SK-N-SH (cell line): ENCODE measurements around the gene ZNF442. TPM values are rescaled to one million over a fixed set of nuclear protein-coding genes. Genes with fewer than 3 reads are reported as not detected.

ENCODE experiments used
- CTCF ChIA-PET: fragments of 300-600, 350-600 bp; formaldehyde crosslinking; extraction: SDS; loops from one replicate; lab custom pipeline; 2021; lab: Yijun Ruan, JAX
- POLR2A ChIA-PET: fragments of 350-600 bp; sonication (Branson Sonifier 250); formaldehyde crosslinking; extraction: SDS; loops from one replicate; lab custom pipeline; 2020; ENCODE audit warnings: antibody characterized with exemption, inconsistent platforms; lab: Yijun Ruan, JAX
- DNase-seq: peaks from one replicate; pipeline ENCODE4 v3.0.0; 2012
- H2AFZ ChIP-seq: fragments of 200-600 bp; sonication (generic); 2 replicates; pipeline ENCODE4 v1.8.1; 2016; ENCODE audit warnings: antibody characterized with exemption, mild to moderate bottlenecking, low read depth
- H3F3A ChIP-seq: fragments of 200-600 bp; sonication (generic); replicated peaks from 2 replicates; pipeline ENCODE3; 2016; ENCODE audit warnings: antibody characterized with exemption, mild to moderate bottlenecking; ENCODE audit not compliant: insufficient read depth
- H3K27ac ChIP-seq, 2 experiments: fragments of 200-500 bp in 1 of 2; fragments of 200-600 bp in 1 of 2; sonication (Bioruptor generic) in 1 of 2; sonication (generic), shearing (Covaris generic) in 1 of 2; 2 replicates each; pipeline versions ENCODE4 v1.5.1 to v1.6.1; 2014 to 2016; ENCODE audit warnings: low read depth in 2 of 2, inconsistent platforms in 1 of 2, low read length in 1 of 2, mild to moderate bottlenecking in 1 of 2, mixed read lengths in 1 of 2
- H3K27me3 ChIP-seq: fragments of 200-600 bp; sonication (generic), shearing (Covaris generic); 2 replicates; pipeline ENCODE4 v1.6.1; 2016; ENCODE audit warnings: mixed run types; ENCODE audit not compliant: insufficient read depth
- H3K36me3 ChIP-seq, 2 experiments: fragments of 200-500 bp in 1 of 2; fragments of 200-600 bp in 1 of 2; sonication (Bioruptor generic) in 1 of 2; sonication (generic) in 1 of 2; replicated peaks in 1 of 2; 2 replicates each; pipeline versions ENCODE3 to v1.5.1; 2014 to 2016; ENCODE audit warnings: low read length in 1 of 2, mild to moderate bottlenecking in 1 of 2; ENCODE audit not compliant: insufficient read depth in 2 of 2, control insufficient read depth in 1 of 2
- H3K4me1 ChIP-seq, 2 experiments: fragments of 200-500 bp in 1 of 2; fragments of 200-600 bp in 1 of 2; sonication (Bioruptor generic) in 1 of 2; sonication (generic), shearing (Covaris generic) in 1 of 2; 2 replicates each; pipeline versions ENCODE4 v1.5.1 to v1.6.1; 2014 to 2016; ENCODE audit warnings: low read depth in 1 of 2, low read length in 1 of 2, mixed run types in 1 of 2; ENCODE audit not compliant: insufficient read depth in 2 of 2, control insufficient read depth in 1 of 2
- H3K4me2 ChIP-seq: fragments of 200-600 bp; sonication (generic), shearing (Covaris generic); 2 replicates; pipeline ENCODE4 v1.6.1; 2017; ENCODE audit warnings: mixed run types
- H3K4me3 ChIP-seq, 2 experiments: fragments of 200-500 bp in 1 of 2; fragments of 200-600 bp in 1 of 2; sonication (Bioruptor generic) in 1 of 2; sonication (generic), shearing (Covaris generic) in 1 of 2; 2 replicates each; pipeline versions ENCODE4 v1.5.1 to v1.8.1; 2014 to 2016; ENCODE audit warnings: low read depth in 2 of 2, inconsistent platforms in 1 of 2, low read length in 1 of 2, mild to moderate bottlenecking in 1 of 2, mixed read lengths in 1 of 2, moderate library complexity in 1 of 2
- H3K79me2 ChIP-seq: fragments of 200-600 bp; sonication (generic); 2 replicates; pipeline ENCODE4 v1.8.1; 2017; ENCODE audit warnings: mild to moderate bottlenecking; ENCODE audit not compliant: insufficient read depth
- H3K9ac ChIP-seq: fragments of 200-600 bp; sonication (generic); 2 replicates; pipeline ENCODE4 v1.6.1; 2017; ENCODE audit warnings: mixed run types
- H3K9me2 ChIP-seq: fragments of 200-600 bp; sonication (generic); 2 replicates; pipeline ENCODE4 v1.6.1; 2017; ENCODE audit warnings: mixed run types
- H3K9me3 ChIP-seq: fragments of 200-600 bp; sonication (generic); 2 replicates; pipeline ENCODE4 v1.6.1; 2017; ENCODE audit warnings: mixed run types, mild to moderate bottlenecking, moderate library complexity
- H4K20me1 ChIP-seq: fragments of 200-600 bp; sonication (generic); 2 replicates; pipeline ENCODE4 v1.6.1; 2017; ENCODE audit warnings: mild to moderate bottlenecking, mixed run types; ENCODE audit not compliant: insufficient read depth
- ELF1 ChIP-seq: IDR thresholded peaks from 2 replicates; pipeline ENCODE4 v1.4.0; 2012
- EP300 ChIP-seq, 2 experiments: IDR thresholded peaks; 2 replicates each; pipeline versions ENCODE4 v1.4.0 to v1.6.1; 2012; ENCODE audit warnings: borderline replicate concordance in 1 of 2, low read depth in 1 of 2, low read length in 1 of 2
- FOXJ3 ChIP-seq: sonication (generic); formaldehyde crosslinking; IDR thresholded peaks from 2 replicates; pipeline ENCODE4 v1.5.1; 2020; ENCODE audit warnings: mild to moderate bottlenecking, missing genetic modification reagents
- JUND ChIP-seq: IDR thresholded peaks from 2 replicates; pipeline ENCODE4 v1.4.0; 2012
- MXI1 ChIP-seq: IDR thresholded peaks from 2 replicates; pipeline ENCODE4 v1.6.1; 2012; ENCODE audit warnings: mild to moderate bottlenecking, low read depth, low read length, improper control_type of control experiment
- NFIC ChIP-seq: IDR thresholded peaks from 2 replicates; pipeline ENCODE4 v1.4.0; 2012; ENCODE audit warnings: borderline replicate concordance
- NRF1 ChIP-seq: IDR thresholded peaks from 2 replicates; pipeline ENCODE4 v1.6.1; 2012; ENCODE audit warnings: low read depth, mild to moderate bottlenecking, low read length
- POLR2AphosphoS5 ChIP-seq: IDR thresholded peaks from 2 replicates; pipeline ENCODE4 v1.6.1; 2012; ENCODE audit warnings: low read depth, low read length
- RAD21 ChIP-seq: IDR thresholded peaks from 2 replicates; pipeline ENCODE4 v1.6.1; 2012; ENCODE audit warnings: mild to moderate bottlenecking, low read length
- RCOR1 ChIP-seq: fragments of 150-350 bp; IDR thresholded peaks from 2 replicates; pipeline ENCODE4 v1.6.1; 2017; ENCODE audit warnings: antibody characterized with exemption, low read length
- RXRA ChIP-seq: IDR thresholded peaks from 2 replicates; pipeline ENCODE4 v1.4.0; 2012; ENCODE audit warnings: low read depth, mild to moderate bottlenecking, borderline replicate concordance
- SIN3A ChIP-seq: IDR thresholded peaks from 2 replicates; pipeline ENCODE4 v1.6.1; 2012; ENCODE audit warnings: low read depth, mild to moderate bottlenecking, low read length, moderate library complexity, borderline replicate concordance
- TCF12 ChIP-seq: IDR thresholded peaks from 2 replicates; pipeline ENCODE4 v1.4.0; 2012
- TEAD4 ChIP-seq: IDR thresholded peaks from 2 replicates; pipeline ENCODE4 v1.4.0; 2012; ENCODE audit warnings: mild to moderate bottlenecking, borderline replicate concordance; ENCODE audit not compliant: insufficient read depth
- WGBS: methylation state at CpG from one replicate; pipeline ENCODE4 v1.1.6; 2017; ENCODE audit warnings: low lambda C conversion rate; 5-methylcytosine and 5-hydroxymethylcytosine counted together
- polyA plus RNA-seq, 3 experiments: library from polyadenylated mRNA; depleted of rRNA; stranded (reverse); fragments of >200 nt; gene quantifications; 2 replicates each; pipeline ENCODE4 v1.2.3, GENCODE V29; 2012
- TF ChIP-seq, protein P1 (sequence below): IDR thresholded peaks from 2 replicates; pipeline ENCODE4; 2012
- TF ChIP-seq, protein P2 (sequence below): IDR thresholded peaks from 2 replicates; pipeline ENCODE4 v1.4.0; 2012; ENCODE audit warnings: low read depth
- TF ChIP-seq, protein P3 (sequence below): fragments of 200-600 bp; sonication (generic); IDR thresholded peaks from 2 replicates; pipeline ENCODE4 v1.6.1; 2017; ENCODE audit warnings: antibody characterized with exemption, mild to moderate bottlenecking, moderate library complexity
- TF ChIP-seq, protein P4 (sequence below): IDR thresholded peaks from 2 replicates; pipeline ENCODE4 v1.4.0; 2012; ENCODE audit warnings: low read depth, borderline replicate concordance
- TF ChIP-seq, protein P5 (sequence below): IDR thresholded peaks from 2 replicates; pipeline ENCODE4 v1.4.0; 2012; ENCODE audit warnings: low read depth, borderline replicate concordance
- TF ChIP-seq, protein P6 (sequence below): fragments of 150-350 bp; IDR thresholded peaks from 2 replicates; pipeline ENCODE4 v1.6.1; 2016; ENCODE audit warnings: mild to moderate bottlenecking, low read depth, low read length

ZNF442 gene
- polyA plus RNA-seq, 1 of the 3 experiments (the other 2 are of a cell fraction), result 0.43 TPM

DNA sequence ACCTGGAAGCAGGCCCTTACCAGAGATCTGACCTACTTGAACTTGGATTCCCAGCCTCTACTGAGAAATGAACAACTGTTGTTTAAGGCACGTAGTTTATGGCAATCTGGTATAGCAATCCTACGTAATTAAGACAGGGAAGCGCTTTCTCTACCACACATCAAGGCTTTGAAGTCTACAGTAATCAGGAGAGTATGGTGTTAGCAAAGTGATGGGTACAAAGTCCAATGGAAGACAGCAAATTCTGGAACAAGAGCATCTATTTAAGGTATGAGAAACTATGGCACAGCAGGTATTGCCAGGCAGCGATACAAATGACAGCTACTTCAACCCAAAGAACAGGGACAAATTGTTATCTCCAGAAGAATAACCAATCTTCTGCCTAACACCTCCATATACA, 35.1 kb downstream of the ZNF442 start:
- no peaks in the 10 kb centered on the region for H3K9me2 ChIP-seq
- CTCF ChIA-PET, result no interaction called here
- no peak overlapping the region for H3K9ac ChIP-seq
- no peak overlapping the region for H3K27ac ChIP-seq
- no peaks in the 10 kb centered on the region; the same call in 1 of the 2 replicates for H3K79me2 ChIP-seq
- no peaks in the 10 kb centered on the region for H4K20me1 ChIP-seq
- no peaks in the 10 kb centered on the region for H3K27me3 ChIP-seq
- no peaks in the 10 kb centered on the region for H3F3A ChIP-seq
- DNase-seq, result no peak
- TF ChIP-seq, protein P1, sequence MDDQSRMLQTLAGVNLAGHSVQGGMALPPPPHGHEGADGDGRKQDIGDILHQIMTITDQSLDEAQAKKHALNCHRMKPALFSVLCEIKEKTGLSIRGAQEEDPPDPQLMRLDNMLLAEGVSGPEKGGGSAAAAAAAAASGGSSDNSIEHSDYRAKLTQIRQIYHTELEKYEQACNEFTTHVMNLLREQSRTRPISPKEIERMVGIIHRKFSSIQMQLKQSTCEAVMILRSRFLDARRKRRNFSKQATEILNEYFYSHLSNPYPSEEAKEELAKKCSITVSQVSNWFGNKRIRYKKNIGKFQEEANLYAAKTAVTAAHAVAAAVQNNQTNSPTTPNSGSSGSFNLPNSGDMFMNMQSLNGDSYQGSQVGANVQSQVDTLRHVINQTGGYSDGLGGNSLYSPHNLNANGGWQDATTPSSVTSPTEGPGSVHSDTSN, result no peak
- TF ChIP-seq NRF1 (no peak), EP300 (IDR thresholded peaks at IDR 0.05; ENCODE audit: borderline replicate concordance in 1 of 2, low read depth in 1 of 2, low read length in 1 of 2) (no peak), FOXJ3 (CRISPR knock-in tag) (no peak), SIN3A (no peak), MXI1 (no peak), JUND (no peak), NFIC (no peak), RCOR1 (no peak), ELF1 (no peak), RAD21 (no peak)
- TF ChIP-seq, protein P2, sequence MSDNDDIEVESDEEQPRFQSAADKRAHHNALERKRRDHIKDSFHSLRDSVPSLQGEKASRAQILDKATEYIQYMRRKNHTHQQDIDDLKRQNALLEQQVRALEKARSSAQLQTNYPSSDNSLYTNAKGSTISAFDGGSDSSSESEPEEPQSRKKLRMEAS, result no peak
- TF ChIP-seq, protein P3, sequence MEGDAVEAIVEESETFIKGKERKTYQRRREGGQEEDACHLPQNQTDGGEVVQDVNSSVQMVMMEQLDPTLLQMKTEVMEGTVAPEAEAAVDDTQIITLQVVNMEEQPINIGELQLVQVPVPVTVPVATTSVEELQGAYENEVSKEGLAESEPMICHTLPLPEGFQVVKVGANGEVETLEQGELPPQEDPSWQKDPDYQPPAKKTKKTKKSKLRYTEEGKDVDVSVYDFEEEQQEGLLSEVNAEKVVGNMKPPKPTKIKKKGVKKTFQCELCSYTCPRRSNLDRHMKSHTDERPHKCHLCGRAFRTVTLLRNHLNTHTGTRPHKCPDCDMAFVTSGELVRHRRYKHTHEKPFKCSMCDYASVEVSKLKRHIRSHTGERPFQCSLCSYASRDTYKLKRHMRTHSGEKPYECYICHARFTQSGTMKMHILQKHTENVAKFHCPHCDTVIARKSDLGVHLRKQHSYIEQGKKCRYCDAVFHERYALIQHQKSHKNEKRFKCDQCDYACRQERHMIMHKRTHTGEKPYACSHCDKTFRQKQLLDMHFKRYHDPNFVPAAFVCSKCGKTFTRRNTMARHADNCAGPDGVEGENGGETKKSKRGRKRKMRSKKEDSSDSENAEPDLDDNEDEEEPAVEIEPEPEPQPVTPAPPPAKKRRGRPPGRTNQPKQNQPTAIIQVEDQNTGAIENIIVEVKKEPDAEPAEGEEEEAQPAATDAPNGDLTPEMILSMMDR, result no peak
- H3K4me3 ChIP-seq, result no peak overlapping the region
- H3K36me3 ChIP-seq, result no peaks in the 10 kb centered on the region
- no peaks in the 10 kb centered on the region for H3K9me3 ChIP-seq
- POLR2A ChIA-PET, result no interaction called here
- H3K4me2 ChIP-seq, result no peak overlapping the region
- peaks cover 0 to 14% of the 10 kb centered on the region in 2 experiments; a peak in 1 of 4 replicates for H3K4me1 ChIP-seq
- WGBS, result 73% methylated on average over 4 of the region's 4 CpGs
- no peak overlapping the region for H2AFZ ChIP-seq

DNA sequence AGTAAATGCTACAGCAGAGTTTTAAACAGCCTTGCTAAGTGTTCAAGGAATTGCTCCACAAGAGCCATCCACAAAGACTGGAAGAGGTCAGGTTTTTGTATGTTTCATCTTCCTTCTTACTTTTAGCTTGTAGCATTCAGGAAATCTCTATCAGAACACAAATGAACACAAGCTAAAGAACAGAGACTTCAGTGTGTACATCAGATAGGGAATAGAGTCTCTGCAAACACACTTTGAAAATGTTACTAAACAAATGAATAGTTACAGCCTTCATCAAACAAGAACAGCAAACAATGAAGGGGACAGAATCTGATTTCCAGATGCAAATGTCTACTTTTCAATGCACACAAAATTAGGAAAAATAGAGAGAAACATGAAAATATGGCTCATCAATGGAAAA, 39.8 kb downstream of the ZNF442 start:
- Histone ChIP-seq H3K9ac (no peak overlapping the region), H3K9me2 (no peaks in the 10 kb centered on the region), H2AFZ (no peak overlapping the region), H3K27ac (no peak overlapping the region), H3K36me3 (peaks cover 0 to 6% of the 10 kb centered on the region in 2 experiments), H3K27me3 (no peaks in the 10 kb centered on the region), H3K79me2 (no peaks in the 10 kb centered on the region; the same call in 1 of the 2 replicates), H4K20me1 (no peaks in the 10 kb centered on the region), H3K4me1 (no peaks in the 10 kb centered on the region), H3F3A (no peaks in the 10 kb centered on the region), H3K4me2 (no peak overlapping the region)
- CTCF ChIA-PET, result no interaction called here
- POLR2A ChIA-PET, result no interaction called here
- TF ChIP-seq TEAD4, result no peak
- no peak for TF ChIP-seq RCOR1
- TF ChIP-seq TCF12, result no peak
- TF ChIP-seq, protein P4, sequence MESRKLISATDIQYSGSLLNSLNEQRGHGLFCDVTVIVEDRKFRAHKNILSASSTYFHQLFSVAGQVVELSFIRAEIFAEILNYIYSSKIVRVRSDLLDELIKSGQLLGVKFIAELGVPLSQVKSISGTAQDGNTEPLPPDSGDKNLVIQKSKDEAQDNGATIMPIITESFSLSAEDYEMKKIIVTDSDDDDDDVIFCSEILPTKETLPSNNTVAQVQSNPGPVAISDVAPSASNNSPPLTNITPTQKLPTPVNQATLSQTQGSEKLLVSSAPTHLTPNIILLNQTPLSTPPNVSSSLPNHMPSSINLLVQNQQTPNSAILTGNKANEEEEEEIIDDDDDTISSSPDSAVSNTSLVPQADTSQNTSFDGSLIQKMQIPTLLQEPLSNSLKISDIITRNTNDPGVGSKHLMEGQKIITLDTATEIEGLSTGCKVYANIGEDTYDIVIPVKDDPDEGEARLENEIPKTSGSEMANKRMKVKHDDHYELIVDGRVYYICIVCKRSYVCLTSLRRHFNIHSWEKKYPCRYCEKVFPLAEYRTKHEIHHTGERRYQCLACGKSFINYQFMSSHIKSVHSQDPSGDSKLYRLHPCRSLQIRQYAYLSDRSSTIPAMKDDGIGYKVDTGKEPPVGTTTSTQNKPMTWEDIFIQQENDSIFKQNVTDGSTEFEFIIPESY, result no peak
- TF ChIP-seq SIN3A, result no peak
- TF ChIP-seq, protein P5, sequence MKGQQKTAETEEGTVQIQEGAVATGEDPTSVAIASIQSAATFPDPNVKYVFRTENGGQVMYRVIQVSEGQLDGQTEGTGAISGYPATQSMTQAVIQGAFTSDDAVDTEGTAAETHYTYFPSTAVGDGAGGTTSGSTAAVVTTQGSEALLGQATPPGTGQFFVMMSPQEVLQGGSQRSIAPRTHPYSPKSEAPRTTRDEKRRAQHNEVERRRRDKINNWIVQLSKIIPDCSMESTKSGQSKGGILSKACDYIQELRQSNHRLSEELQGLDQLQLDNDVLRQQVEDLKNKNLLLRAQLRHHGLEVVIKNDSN, result no peak
- no peak for TF ChIP-seq RXRA
- TF ChIP-seq MXI1, result no peak
- TF ChIP-seq, protein P6, sequence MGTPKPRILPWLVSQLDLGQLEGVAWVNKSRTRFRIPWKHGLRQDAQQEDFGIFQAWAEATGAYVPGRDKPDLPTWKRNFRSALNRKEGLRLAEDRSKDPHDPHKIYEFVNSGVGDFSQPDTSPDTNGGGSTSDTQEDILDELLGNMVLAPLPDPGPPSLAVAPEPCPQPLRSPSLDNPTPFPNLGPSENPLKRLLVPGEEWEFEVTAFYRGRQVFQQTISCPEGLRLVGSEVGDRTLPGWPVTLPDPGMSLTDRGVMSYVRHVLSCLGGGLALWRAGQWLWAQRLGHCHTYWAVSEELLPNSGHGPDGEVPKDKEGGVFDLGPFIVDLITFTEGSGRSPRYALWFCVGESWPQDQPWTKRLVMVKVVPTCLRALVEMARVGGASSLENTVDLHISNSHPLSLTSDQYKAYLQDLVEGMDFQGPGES, result no peak
- no peak for TF ChIP-seq POLR2AphosphoS5
- TF ChIP-seq NFIC, result no peak
- TF ChIP-seq, all 33 proteins: peak for 0
- Histone ChIP-seq H3K4me3 (no peak overlapping the region), H3K9me3 (no peaks in the 10 kb centered on the region)
- no peak for DNase-seq
